Left lobe of liver (tissue), 2 donors: ENCODE measurements around the gene CRHR1. TPM values are rescaled to one million over a fixed set of nuclear protein-coding genes. Genes with fewer than 3 reads are reported as not detected.
"Not testable (repeated sequence)": the region's sequence is repeated elsewhere in the genome, so short reads cannot be mapped to it uniquely, and the experiment has no call there.

ENCODE experiments used
- ATAC-seq: fragments of 200-7000 bp; cut with Tn5 transposase; one replicate; pipeline ENCODE4 v1.9.1; 2020; ENCODE audit warnings: mild to moderate bottlenecking, moderate library complexity
- DNase-seq: peaks from one replicate; pipeline ENCODE4 v3.0.0-alpha.2; 2020; ENCODE audit warnings: low spot score
- total RNA-seq: library from RNA; stranded (reverse); gene quantifications from one replicate; pipeline ENCODE4 v1.2.1, GENCODE V29; 2021
- donor health status: DM: no; HTN: no; CAD: no; lungs with moderate emphysema.
- donor health status: DM: no; HTN: yes; CAD: no.

The CRHR1 gene
- total RNA-seq, 1 donor from 2014 or later = not detected

- peak; percentile 19 for ATAC-seq
- no peak for DNase-seq
Observed at GRCh38 chr17:45857977-45858708, 74.0 kb downstream of the CRHR1 start.

DNA sequence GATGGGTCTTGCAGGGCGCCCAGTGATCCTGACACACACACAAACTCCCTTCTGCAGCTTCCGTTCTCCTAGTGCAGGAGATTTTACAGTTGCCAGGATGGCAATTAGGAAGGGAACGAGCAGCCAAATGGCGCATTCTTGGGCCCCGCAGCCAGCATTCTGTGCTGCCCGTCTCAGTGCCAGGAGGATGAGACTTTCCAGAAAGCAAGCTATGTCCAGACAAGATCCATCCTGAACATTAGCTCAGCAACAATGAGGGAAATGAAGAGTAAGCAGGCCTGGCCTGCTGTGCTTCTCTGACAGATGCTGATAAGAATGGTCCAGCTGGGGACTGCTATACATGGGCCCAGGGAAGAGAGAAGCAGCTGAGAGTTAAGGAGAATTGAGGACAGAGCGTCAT is 77.0 kb downstream of the CRHR1 start:
- DNase-seq (no peak), ATAC-seq (no peak)

- not testable (repeated sequence) for DNase-seq, ATAC-seq
Observed at GRCh38 chr17:45862127-45862526, 78.0 kb downstream of the CRHR1 start.

- DNase-seq (no peak), ATAC-seq (no peak)
Observed at GRCh38 chr17:45863857-45864654, 79.9 kb downstream of the CRHR1 start.

DNA sequence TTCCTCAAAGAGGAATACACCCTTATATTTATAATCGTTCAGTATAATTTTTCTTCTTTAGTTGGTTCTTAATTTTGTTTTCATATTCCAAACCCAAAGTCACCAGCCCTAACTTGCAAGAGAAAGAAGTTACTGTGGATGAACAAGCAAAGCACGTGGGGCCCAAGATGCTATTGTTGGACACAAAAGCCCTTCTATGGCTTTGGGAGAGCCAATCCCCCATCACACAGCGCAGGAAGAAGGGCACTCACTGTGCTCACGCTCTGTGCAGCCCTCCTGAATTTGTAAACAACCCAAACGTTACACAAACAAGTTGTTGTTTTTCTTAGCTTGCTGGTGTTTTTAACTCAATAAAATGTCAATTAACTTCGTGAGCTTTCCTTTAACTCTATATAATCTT is 83.1 kb downstream of the CRHR1 start:
- ATAC-seq (no peak), DNase-seq (no peak)

DNA sequence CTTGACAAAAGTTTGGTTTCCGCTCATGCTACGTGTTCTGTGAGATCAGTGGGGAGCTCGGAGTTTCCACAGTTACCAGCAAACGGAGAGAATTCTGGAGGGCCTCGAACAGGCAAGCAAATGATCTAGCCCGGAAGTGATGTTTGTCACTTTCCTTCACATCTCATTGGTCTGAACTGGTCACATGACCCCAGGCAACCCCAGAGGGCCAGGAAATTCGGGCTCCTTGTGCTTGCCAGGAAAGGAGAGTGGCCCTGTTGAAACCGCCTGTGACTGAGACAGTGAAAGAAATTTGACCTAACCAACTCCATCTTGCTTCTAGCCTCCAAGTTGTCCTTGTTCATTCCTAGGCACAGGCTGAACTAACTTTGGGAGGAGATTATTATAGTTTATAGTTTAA is 83.6 kb downstream of the CRHR1 start:
- DNase-seq (no peak), ATAC-seq (no peak)

GRCh38 chr17:45868276-45868675 is 84.2 kb downstream of the CRHR1 start:
- DNase-seq = no peak
- no peak for ATAC-seq

GRCh38 chr17:45869676-45870341 is 85.7 kb downstream of the CRHR1 start:
- no peak for ATAC-seq
- no peak for DNase-seq

- ATAC-seq = no peak
- DNase-seq = no peak
Observed at GRCh38 chr17:45870342-45870974, 86.3 kb downstream of the CRHR1 start.

DNA sequence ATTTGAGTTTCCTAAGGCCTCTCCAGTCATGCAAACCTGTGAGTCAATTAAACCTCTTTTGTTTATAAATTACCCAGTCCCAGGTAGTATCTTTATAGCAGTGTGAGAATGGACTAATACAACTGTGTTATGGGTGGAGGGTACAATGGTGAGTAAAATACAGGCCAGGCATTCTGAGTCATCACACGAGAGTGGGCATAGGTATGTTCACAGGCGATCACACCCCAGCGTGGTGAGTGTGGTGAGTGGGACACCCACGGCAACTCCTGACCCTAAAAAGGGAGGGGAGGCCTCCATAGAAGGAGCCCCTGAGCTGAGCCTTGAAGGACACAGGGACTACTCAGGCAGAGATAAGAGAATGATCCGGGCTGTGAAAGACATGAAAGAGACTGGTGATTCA is 87.6 kb downstream of the CRHR1 start:
- ATAC-seq (no peak), DNase-seq (no peak)

DNA sequence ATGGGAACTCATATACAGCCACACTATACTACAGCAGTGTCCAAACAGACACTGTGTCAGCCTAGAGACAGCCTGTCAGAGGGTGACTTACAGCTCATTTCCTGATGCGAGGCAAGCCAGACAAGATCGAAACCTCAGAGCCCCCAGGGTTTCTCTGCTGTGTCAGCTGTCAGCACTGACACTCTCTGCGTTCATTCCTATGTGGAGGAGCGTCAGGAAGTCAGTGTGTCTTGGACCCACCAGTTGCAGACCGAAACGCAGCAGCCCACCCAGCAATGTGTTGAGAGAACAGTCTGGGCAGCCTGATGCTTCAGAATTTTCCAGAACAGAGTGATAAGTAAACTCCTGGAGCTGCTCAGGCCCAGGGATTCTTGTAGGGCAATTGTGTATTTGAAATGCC is 89.6 kb downstream of the CRHR1 start:
- no peak for DNase-seq
- no peak for ATAC-seq

GRCh38 chr17:45874151-45874550 is 90.0 kb downstream of the CRHR1 start:
- ATAC-seq (no peak), DNase-seq (no peak)

DNA sequence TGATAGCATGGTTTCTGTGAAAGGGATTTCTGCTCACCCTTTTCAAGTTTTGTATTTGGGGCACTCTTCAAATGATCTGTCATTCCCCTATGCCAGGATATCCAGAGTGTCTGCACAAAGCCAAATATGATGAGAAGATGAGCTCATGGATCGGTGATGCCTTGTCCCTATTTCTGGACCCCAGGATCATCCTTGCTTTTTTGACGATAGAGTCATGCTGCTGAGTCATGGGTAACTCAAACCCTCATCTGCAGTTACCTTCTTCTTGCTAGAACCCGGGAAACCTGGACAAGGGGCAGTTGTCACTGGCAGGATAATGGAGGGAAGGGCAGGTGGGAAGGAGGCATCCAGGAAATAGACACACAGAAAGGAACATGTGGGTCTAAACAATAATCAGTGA is 92.4 kb downstream of the CRHR1 start:
- DNase-seq = no peak
- no peak for ATAC-seq

GRCh38 chr17:45877467-45877866 is 93.3 kb downstream of the CRHR1 start:
- DNase-seq = no peak
- no peak for ATAC-seq

DNA sequence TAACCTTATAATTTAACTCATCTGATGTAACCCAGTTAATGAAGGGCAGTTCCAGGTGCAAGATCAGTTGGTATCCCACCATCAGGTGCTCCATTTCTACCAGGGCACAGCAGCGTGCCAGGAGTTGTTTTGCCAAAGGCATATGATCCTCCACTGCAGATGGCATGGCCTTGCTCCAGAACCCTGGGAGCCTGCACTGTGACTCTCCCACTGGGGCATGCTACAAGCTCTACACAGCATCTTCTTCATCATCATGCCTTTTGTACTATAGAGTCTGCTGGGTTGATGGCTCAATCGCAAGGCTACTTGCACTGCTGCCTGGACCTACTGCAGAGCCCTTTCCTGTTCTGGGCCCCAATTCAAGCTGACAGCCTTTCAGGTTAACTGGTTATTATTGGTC is 98.9 kb downstream of the CRHR1 start:
- no peak for DNase-seq
- ATAC-seq = no peak

Other genes with a start within 250 kb of the CRHR1 start
- not detected for gene SPPL2C, start 60.6 kb downstream of the CRHR1 start, total RNA-seq
- 0.83 TPM for gene MAPT, start 110.2 kb downstream of the CRHR1 start, total RNA-seq
- gene STH, start 214.9 kb downstream of the CRHR1 start, total RNA-seq = not detected